ENCODE data around the gene GRAMD1B. TPM values are rescaled to one million over a fixed set of nuclear protein-coding genes. Genes with fewer than 3 reads are reported as not detected.

The GRAMD1B gene
- polyA plus RNA-seq, 1 experiment: 2.7 TPM

- Histone ChIP-seq H3K4me3 (ENCODE audit: low read depth, low read length) (no peak overlapping the region), H3K27me3 (ENCODE audit: control insufficient read depth, insufficient read depth, low read length) (no peaks in the 10 kb centered on the region), H3K27ac (ENCODE audit: low read depth, low read length) (no peak overlapping the region), H3K9me3 (ENCODE audit: control insufficient read depth, insufficient read depth, low read length) (no peaks in the 10 kb centered on the region)
- ChIA-PET POLR2A (no interaction called here), CTCF (interaction anchor here (0.7 to 6.1 kb wide), 4 partner anchors 14 to 175 kb away, joined by 3 to 47 read pairs (median 5); no protein-coding TSS in a partner anchor)
- DNase-seq (ENCODE audit: low read depth, low spot score): no peak
- no peak for TF ChIP-seq CTCF (IDR thresholded peaks at IDR 0.05; ENCODE audit: low read depth, low read length)
Observed at GRCh38 chr11:123562829-123563228, 132.8 kb downstream of the GRAMD1B start.

GRCh38 chr11:123564221-123564620 is 134.2 kb downstream of the GRAMD1B start:
- ChIA-PET POLR2A (no interaction called here), CTCF (interaction anchor here (1.4 to 6.1 kb wide), 2 partner anchors 10 to 12 kb away, joined by 4 to 47 read pairs; no protein-coding TSS in a partner anchor)
- DNase-seq (ENCODE audit: low read depth, low spot score): no peak
- Histone ChIP-seq H3K27me3 (ENCODE audit: control insufficient read depth, insufficient read depth, low read length) (no peaks in the 10 kb centered on the region), H3K4me3 (ENCODE audit: low read depth, low read length) (no peak overlapping the region), H3K27ac (ENCODE audit: low read depth, low read length) (no peak overlapping the region), H3K9me3 (ENCODE audit: control insufficient read depth, insufficient read depth, low read length) (no peaks in the 10 kb centered on the region)
- no peak for TF ChIP-seq CTCF (IDR thresholded peaks at IDR 0.05; ENCODE audit: low read depth, low read length)

GRCh38 chr11:123566852-123567251 is 136.8 kb downstream of the GRAMD1B start:
- Histone ChIP-seq H3K27ac (ENCODE audit: low read depth, low read length) (no peak overlapping the region), H3K9me3 (ENCODE audit: control insufficient read depth, insufficient read depth, low read length) (no peaks in the 10 kb centered on the region; the same call in 1 of the 2 replicates), H3K27me3 (ENCODE audit: control insufficient read depth, insufficient read depth, low read length) (no peaks in the 10 kb centered on the region), H3K4me3 (ENCODE audit: low read depth, low read length) (no peak overlapping the region)
- DNase-seq (ENCODE audit: low read depth, low spot score): no peak
- CTCF ChIA-PET: interaction anchor here (6.1 kb wide), 1 partner anchor 10 kb away, joined by 47 read pairs; no protein-coding TSS in a partner anchor
- POLR2A ChIA-PET: no interaction called here
- TF ChIP-seq CTCF (IDR thresholded peaks at IDR 0.05; ENCODE audit: low read depth, low read length): no peak

GRCh38 chr11:123567466-123567865 is 137.4 kb downstream of the GRAMD1B start:
- POLR2A ChIA-PET: no interaction called here
- TF ChIP-seq CTCF (IDR thresholded peaks at IDR 0.05; ENCODE audit: low read depth, low read length): no peak
- CTCF ChIA-PET: interaction anchor here (2.7 to 6.1 kb wide), 2 partner anchors 9 to 13 kb away, joined by 17 to 47 read pairs; no protein-coding TSS in a partner anchor
- H3K27me3 ChIP-seq (ENCODE audit: control insufficient read depth, insufficient read depth, low read length): no peaks in the 10 kb centered on the region
- no peak overlapping the region for H3K4me3 ChIP-seq (ENCODE audit: low read depth, low read length)
- no peak overlapping the region for H3K27ac ChIP-seq (ENCODE audit: low read depth, low read length)
- no peaks in the 10 kb centered on the region; the same call in 1 of the 2 replicates for H3K9me3 ChIP-seq (ENCODE audit: control insufficient read depth, insufficient read depth, low read length)
- DNase-seq (ENCODE audit: low read depth, low spot score): no peak

- ChIA-PET POLR2A (no interaction called here), CTCF (interaction anchor here (2.7 to 6.1 kb wide), 2 partner anchors 8 to 12 kb away, joined by 17 to 47 read pairs; no protein-coding TSS in a partner anchor)
- Histone ChIP-seq H3K27ac (ENCODE audit: low read depth, low read length) (no peak overlapping the region), H3K4me3 (ENCODE audit: low read depth, low read length) (no peak overlapping the region), H3K27me3 (ENCODE audit: control insufficient read depth, insufficient read depth, low read length) (no peaks in the 10 kb centered on the region), H3K9me3 (ENCODE audit: control insufficient read depth, insufficient read depth, low read length) (no peaks in the 10 kb centered on the region; the same call in 1 of the 2 replicates)
- TF ChIP-seq CTCF (IDR thresholded peaks at IDR 0.05; ENCODE audit: low read depth, low read length): no peak
- DNase-seq (ENCODE audit: low read depth, low spot score): no peak
Observed at GRCh38 chr11:123568367-123568870, 138.3 kb downstream of the GRAMD1B start.

All from AG04450 (cell line).